WTC11 (cell line): ENCODE measurements around the gene ZNF664. TPM values are rescaled to one million over a fixed set of nuclear protein-coding genes. Genes with fewer than 3 reads are reported as not detected.

Experiments used
- ATAC-seq: fragments of 200-7000 bp; cut with Tn5 transposase; 2 replicates; pipeline ENCODE4 v1.10.0; 2021; ENCODE audit warnings: mild to moderate bottlenecking, moderate library complexity
- CTCF ChIA-PET: fragments of 300-600 bp; sonication (Branson Sonifier 250); formaldehyde crosslinking; loops from one replicate; lab custom pipeline; 2021; ENCODE audit warnings: antibody characterized with exemption; lab: Charles Lee
- POLR2A ChIA-PET: fragments of 350-600 bp; sonication (Branson Sonifier 250); formaldehyde crosslinking; loops from one replicate; lab custom pipeline; 2021; ENCODE audit warnings: antibody characterized with exemption; lab: Charles Lee
- DNase-seq: peaks from one replicate; pipeline ENCODE4 v3.0.0; 2021; ENCODE audit warnings: low spot score
- H3K27ac Mint-ChIP-seq: 2 replicates; pipeline ENCODE4 v1.8.0; 2021; ENCODE audit warnings: mixed read lengths
- H3K27me3 Mint-ChIP-seq: 2 replicates; pipeline ENCODE4 v1.8.0; 2021; ENCODE audit warnings: low read depth, mild to moderate bottlenecking, moderate library complexity, mixed read lengths
- H3K36me3 Mint-ChIP-seq: 2 replicates; pipeline ENCODE4 v1.8.0; 2021; ENCODE audit warnings: mixed read lengths
- H3K4me1 Mint-ChIP-seq: 2 replicates; pipeline ENCODE4 v1.8.0; 2022; ENCODE audit warnings: mixed read lengths
- H3K4me3 Mint-ChIP-seq: 2 replicates; pipeline ENCODE4 v1.8.0; 2021; ENCODE audit warnings: mild to moderate bottlenecking, moderate library complexity, mixed read lengths
- H3K9me3 Mint-ChIP-seq: 2 replicates; pipeline ENCODE4 v1.8.0; 2021; ENCODE audit warnings: mixed read lengths
- CREM ChIP-seq: sonication (generic); formaldehyde crosslinking; IDR thresholded peaks from 2 replicates; pipeline ENCODE4 v1.8.1; 2022; ENCODE audit warnings: mild to moderate bottlenecking, missing genetic modification reagents, moderate library complexity
- EMX1 ChIP-seq: fragments of 250-450 bp; sonication (Bioruptor Pico); IDR thresholded peaks from 2 replicates; pipeline ENCODE4 v1.8.0; 2021; ENCODE audit warnings: mild to moderate bottlenecking
- ESRRA ChIP-seq: sonication (generic); formaldehyde crosslinking; IDR thresholded peaks from 2 replicates; pipeline ENCODE4 v1.8.1; 2022; ENCODE audit warnings: mild to moderate bottlenecking, missing genetic modification reagents, borderline replicate concordance
- GTF2I ChIP-seq: fragments of 250-450 bp; sonication (Bioruptor Pico); conservative IDR thresholded peaks from 2 replicates; pipeline ENCODE4 v1.4.0; 2021; ENCODE audit warnings: mild to moderate bottlenecking
- IRF2 ChIP-seq: sonication (generic); formaldehyde crosslinking; IDR thresholded peaks from 2 replicates; pipeline ENCODE4 v1.8.0; 2022; ENCODE audit warnings: low read depth, missing genetic modification reagents, borderline replicate concordance
- KAT7 ChIP-seq: sonication (generic); formaldehyde crosslinking; IDR thresholded peaks from 2 replicates; pipeline ENCODE4 v1.8.1; 2023; ENCODE audit warnings: missing genetic modification reagents, mild to moderate bottlenecking, borderline replicate concordance
- NFE2L1 ChIP-seq: sonication (generic); formaldehyde crosslinking; IDR thresholded peaks from 2 replicates; pipeline ENCODE4 v1.8.1; 2023; ENCODE audit warnings: missing genetic modification reagents
- NFYB ChIP-seq: sonication (generic); formaldehyde crosslinking; conservative IDR thresholded peaks from 2 replicates; pipeline ENCODE4 v1.8.0; 2022; ENCODE audit warnings: low read depth, missing genetic modification reagents
- OVOL2 ChIP-seq: fragments of 250-450 bp; sonication (Bioruptor Pico); IDR thresholded peaks from 2 replicates; pipeline ENCODE4 v1.9.0; 2021; ENCODE audit warnings: mild to moderate bottlenecking, borderline replicate concordance
- ZNF138 ChIP-seq: sonication (generic); formaldehyde crosslinking; conservative IDR thresholded peaks from 2 replicates; pipeline ENCODE4 v1.8.1; 2022; ENCODE audit warnings: mild to moderate bottlenecking, moderate library complexity, missing genetic modification reagents
- ZNF423 ChIP-seq: fragments of 250-450 bp; sonication (Bioruptor Pico); IDR thresholded peaks from 2 replicates; pipeline ENCODE4 v2.1.2; 2022; ENCODE audit warnings: mild to moderate bottlenecking, moderate library complexity
- ZNF671 ChIP-seq: fragments of 250-450 bp; sonication (Bioruptor Pico); IDR thresholded peaks from 2 replicates; pipeline ENCODE4 v1.8.0; 2021; ENCODE audit warnings: mild to moderate bottlenecking
- total RNA-seq: library from RNA; stranded (reverse); gene quantifications from 3 replicates; pipeline ENCODE4 v1.2.3, GENCODE V29; 2021
- TF ChIP-seq, protein P1 (sequence below): sonication (generic); formaldehyde crosslinking; IDR thresholded peaks from 2 replicates; pipeline ENCODE4 v1.8.0; 2022; ENCODE audit warnings: mild to moderate bottlenecking, missing genetic modification reagents
- TF ChIP-seq, protein P2 (sequence below): fragments of 250-450 bp; sonication (Bioruptor Pico); IDR thresholded peaks from 2 replicates; pipeline ENCODE4 v1.9.0; 2021; ENCODE audit warnings: moderate library complexity, mild to moderate bottlenecking, inconsistent platforms, borderline replicate concordance
- TF ChIP-seq, protein P3 (sequence below): sonication (generic); formaldehyde crosslinking; IDR thresholded peaks from 2 replicates; pipeline ENCODE4 v1.8.0; 2023; ENCODE audit warnings: missing genetic modification reagents
- TF ChIP-seq, protein P4 (sequence below): sonication (generic); formaldehyde crosslinking; IDR thresholded peaks from 2 replicates; pipeline ENCODE4 v1.8.1; 2023; ENCODE audit warnings: mild to moderate bottlenecking, missing genetic modification reagents, moderate library complexity
- TF ChIP-seq, protein P5 (sequence below): fragments of 250-450 bp; sonication (Bioruptor Pico); IDR thresholded peaks from 2 replicates; pipeline ENCODE4 v1.9.0; 2021; ENCODE audit warnings: mild to moderate bottlenecking, borderline replicate concordance
- TF ChIP-seq, protein P6 (sequence below): sonication (generic); formaldehyde crosslinking; IDR thresholded peaks from 2 replicates; pipeline ENCODE4 v1.8.1; 2022; ENCODE audit warnings: mild to moderate bottlenecking, missing genetic modification reagents, moderate library complexity, borderline replicate concordance
- TF ChIP-seq, protein P7 (sequence below): fragments of 200-600 bp; IDR thresholded peaks from 2 replicates; pipeline ENCODE4 v1.8.0; 2022; ENCODE audit warnings: antibody characterized with exemption
- TF ChIP-seq, protein P8 (sequence below): sonication (generic); formaldehyde crosslinking; IDR thresholded peaks from 2 replicates; pipeline ENCODE4 v1.8.1; 2022; ENCODE audit warnings: mild to moderate bottlenecking, moderate library complexity, missing genetic modification reagents
- TF ChIP-seq, protein P9 (sequence below): sonication (generic); formaldehyde crosslinking; IDR thresholded peaks from 2 replicates; pipeline ENCODE4 v1.8.1; 2022; ENCODE audit warnings: missing genetic modification reagents, borderline replicate concordance

Gene ZNF664
- total RNA-seq, 1 experiment from 2014 or later, result 61.7 TPM

DNA sequence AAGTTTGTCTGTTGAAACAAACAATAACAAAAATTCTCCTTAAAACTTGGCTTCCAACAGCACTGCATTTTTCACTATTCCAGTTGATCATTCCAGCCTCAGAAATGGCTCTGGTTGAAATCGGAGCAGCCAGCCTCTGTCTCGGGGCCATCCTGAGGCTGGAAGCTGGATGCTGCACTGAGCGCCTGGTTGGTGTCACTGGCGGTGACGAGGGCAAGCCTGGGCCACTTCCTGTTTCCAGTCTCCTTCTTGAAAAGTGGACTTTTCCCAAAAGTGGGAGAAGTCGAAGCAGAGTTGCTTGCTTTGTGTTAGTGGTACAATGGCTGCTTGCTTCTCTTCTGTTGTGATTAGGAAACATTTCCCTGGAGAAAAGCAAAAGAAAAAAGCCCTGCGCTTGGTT, 49.1 kb upstream of the ZNF664 start (continued):
- TF ChIP-seq NFYB (no peak), ZNF423 (CRISPR knock-in tag) (no peak), ZNF671 (CRISPR knock-in tag) (no peak)

DNA sequence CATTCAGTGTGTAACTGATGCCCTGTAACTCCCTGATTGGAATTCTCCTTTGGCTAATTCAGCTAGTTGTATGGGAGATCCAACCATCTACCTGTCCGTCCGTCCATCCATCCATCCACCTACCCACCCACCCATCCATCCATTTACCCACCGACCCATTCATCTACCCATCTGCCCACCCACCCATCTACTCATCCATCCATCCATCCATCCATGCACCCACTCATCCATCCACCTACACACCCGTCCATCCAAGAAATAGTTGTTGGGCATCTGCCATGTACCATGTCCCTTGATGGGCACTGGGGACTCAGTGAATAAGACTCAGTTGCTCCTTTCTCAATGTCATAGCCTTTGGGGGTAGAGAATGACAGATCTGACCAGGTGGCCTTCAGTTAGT, 48.5 kb upstream of the ZNF664 start:
- POLR2A ChIA-PET, result no interaction called here
- no peak overlapping the region for H3K27ac Mint-ChIP-seq
- H3K4me1 Mint-ChIP-seq, result no peaks in the 10 kb centered on the region
- ATAC-seq, result no peak
- H3K4me3 Mint-ChIP-seq, result no peak overlapping the region
- CTCF ChIA-PET, result interaction anchor here (4.3 kb wide), 1 partner anchor 14 kb away, joined by 36 read pairs; no protein-coding TSS in a partner anchor
- no peaks in the 10 kb centered on the region for H3K36me3 Mint-ChIP-seq
- H3K27me3 Mint-ChIP-seq, result peaks cover 4% of the 10 kb centered on the region; the same call in 1 of the 2 replicates
- no peak for DNase-seq
- TF ChIP-seq, protein P1, sequence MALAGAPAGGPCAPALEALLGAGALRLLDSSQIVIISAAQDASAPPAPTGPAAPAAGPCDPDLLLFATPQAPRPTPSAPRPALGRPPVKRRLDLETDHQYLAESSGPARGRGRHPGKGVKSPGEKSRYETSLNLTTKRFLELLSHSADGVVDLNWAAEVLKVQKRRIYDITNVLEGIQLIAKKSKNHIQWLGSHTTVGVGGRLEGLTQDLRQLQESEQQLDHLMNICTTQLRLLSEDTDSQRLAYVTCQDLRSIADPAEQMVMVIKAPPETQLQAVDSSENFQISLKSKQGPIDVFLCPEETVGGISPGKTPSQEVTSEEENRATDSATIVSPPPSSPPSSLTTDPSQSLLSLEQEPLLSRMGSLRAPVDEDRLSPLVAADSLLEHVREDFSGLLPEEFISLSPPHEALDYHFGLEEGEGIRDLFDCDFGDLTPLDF (CRISPR knock-in tag), result no peak
- no peak for TF ChIP-seq GTF2I
- TF ChIP-seq, protein P2, sequence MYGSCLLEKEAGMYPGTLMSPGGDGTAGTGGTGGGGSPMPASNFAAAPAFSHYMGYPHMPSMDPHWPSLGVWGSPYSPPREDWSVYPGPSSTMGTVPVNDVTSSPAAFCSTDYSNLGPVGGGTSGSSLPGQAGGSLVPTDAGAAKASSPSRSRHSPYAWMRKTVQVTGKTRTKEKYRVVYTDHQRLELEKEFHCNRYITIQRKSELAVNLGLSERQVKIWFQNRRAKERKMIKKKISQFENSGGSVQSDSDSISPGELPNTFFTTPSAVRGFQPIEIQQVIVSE (CRISPR knock-in tag), result no peak
- TF ChIP-seq, protein P3, sequence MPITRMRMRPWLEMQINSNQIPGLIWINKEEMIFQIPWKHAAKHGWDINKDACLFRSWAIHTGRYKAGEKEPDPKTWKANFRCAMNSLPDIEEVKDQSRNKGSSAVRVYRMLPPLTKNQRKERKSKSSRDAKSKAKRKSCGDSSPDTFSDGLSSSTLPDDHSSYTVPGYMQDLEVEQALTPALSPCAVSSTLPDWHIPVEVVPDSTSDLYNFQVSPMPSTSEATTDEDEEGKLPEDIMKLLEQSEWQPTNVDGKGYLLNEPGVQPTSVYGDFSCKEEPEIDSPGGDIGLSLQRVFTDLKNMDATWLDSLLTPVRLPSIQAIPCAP (CRISPR knock-in tag), result no peak
- TF ChIP-seq, protein P4, sequence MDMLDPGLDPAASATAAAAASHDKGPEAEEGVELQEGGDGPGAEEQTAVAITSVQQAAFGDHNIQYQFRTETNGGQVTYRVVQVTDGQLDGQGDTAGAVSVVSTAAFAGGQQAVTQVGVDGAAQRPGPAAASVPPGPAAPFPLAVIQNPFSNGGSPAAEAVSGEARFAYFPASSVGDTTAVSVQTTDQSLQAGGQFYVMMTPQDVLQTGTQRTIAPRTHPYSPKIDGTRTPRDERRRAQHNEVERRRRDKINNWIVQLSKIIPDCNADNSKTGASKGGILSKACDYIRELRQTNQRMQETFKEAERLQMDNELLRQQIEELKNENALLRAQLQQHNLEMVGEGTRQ (CRISPR knock-in tag), result no peak
- TF ChIP-seq, protein P5, sequence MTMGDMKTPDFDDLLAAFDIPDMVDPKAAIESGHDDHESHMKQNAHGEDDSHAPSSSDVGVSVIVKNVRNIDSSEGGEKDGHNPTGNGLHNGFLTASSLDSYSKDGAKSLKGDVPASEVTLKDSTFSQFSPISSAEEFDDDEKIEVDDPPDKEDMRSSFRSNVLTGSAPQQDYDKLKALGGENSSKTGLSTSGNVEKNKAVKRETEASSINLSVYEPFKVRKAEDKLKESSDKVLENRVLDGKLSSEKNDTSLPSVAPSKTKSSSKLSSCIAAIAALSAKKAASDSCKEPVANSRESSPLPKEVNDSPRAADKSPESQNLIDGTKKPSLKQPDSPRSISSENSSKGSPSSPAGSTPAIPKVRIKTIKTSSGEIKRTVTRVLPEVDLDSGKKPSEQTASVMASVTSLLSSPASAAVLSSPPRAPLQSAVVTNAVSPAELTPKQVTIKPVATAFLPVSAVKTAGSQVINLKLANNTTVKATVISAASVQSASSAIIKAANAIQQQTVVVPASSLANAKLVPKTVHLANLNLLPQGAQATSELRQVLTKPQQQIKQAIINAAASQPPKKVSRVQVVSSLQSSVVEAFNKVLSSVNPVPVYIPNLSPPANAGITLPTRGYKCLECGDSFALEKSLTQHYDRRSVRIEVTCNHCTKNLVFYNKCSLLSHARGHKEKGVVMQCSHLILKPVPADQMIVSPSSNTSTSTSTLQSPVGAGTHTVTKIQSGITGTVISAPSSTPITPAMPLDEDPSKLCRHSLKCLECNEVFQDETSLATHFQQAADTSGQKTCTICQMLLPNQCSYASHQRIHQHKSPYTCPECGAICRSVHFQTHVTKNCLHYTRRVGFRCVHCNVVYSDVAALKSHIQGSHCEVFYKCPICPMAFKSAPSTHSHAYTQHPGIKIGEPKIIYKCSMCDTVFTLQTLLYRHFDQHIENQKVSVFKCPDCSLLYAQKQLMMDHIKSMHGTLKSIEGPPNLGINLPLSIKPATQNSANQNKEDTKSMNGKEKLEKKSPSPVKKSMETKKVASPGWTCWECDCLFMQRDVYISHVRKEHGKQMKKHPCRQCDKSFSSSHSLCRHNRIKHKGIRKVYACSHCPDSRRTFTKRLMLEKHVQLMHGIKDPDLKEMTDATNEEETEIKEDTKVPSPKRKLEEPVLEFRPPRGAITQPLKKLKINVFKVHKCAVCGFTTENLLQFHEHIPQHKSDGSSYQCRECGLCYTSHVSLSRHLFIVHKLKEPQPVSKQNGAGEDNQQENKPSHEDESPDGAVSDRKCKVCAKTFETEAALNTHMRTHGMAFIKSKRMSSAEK (CRISPR knock-in tag), result no peak
- no peak for TF ChIP-seq ZNF138 (CRISPR knock-in tag)
- no peak for TF ChIP-seq CREM (CRISPR knock-in tag)
- TF ChIP-seq, protein P6, sequence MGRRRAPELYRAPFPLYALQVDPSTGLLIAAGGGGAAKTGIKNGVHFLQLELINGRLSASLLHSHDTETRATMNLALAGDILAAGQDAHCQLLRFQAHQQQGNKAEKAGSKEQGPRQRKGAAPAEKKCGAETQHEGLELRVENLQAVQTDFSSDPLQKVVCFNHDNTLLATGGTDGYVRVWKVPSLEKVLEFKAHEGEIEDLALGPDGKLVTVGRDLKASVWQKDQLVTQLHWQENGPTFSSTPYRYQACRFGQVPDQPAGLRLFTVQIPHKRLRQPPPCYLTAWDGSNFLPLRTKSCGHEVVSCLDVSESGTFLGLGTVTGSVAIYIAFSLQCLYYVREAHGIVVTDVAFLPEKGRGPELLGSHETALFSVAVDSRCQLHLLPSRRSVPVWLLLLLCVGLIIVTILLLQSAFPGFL (CRISPR knock-in tag), result no peak
- no peak for TF ChIP-seq IRF2 (CRISPR knock-in tag)
- no peak for TF ChIP-seq EMX1
- TF ChIP-seq ESRRA (CRISPR knock-in tag), result no peak
- TF ChIP-seq, protein P7, sequence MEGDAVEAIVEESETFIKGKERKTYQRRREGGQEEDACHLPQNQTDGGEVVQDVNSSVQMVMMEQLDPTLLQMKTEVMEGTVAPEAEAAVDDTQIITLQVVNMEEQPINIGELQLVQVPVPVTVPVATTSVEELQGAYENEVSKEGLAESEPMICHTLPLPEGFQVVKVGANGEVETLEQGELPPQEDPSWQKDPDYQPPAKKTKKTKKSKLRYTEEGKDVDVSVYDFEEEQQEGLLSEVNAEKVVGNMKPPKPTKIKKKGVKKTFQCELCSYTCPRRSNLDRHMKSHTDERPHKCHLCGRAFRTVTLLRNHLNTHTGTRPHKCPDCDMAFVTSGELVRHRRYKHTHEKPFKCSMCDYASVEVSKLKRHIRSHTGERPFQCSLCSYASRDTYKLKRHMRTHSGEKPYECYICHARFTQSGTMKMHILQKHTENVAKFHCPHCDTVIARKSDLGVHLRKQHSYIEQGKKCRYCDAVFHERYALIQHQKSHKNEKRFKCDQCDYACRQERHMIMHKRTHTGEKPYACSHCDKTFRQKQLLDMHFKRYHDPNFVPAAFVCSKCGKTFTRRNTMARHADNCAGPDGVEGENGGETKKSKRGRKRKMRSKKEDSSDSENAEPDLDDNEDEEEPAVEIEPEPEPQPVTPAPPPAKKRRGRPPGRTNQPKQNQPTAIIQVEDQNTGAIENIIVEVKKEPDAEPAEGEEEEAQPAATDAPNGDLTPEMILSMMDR, result no peak
- TF ChIP-seq, protein P8, sequence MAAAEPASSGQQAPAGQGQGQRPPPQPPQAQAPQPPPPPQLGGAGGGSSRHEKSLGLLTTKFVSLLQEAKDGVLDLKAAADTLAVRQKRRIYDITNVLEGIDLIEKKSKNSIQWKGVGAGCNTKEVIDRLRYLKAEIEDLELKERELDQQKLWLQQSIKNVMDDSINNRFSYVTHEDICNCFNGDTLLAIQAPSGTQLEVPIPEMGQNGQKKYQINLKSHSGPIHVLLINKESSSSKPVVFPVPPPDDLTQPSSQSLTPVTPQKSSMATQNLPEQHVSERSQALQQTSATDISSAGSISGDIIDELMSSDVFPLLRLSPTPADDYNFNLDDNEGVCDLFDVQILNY (CRISPR knock-in tag), result no peak
- no peak for TF ChIP-seq OVOL2 (CRISPR knock-in tag)
- TF ChIP-seq, protein P9, sequence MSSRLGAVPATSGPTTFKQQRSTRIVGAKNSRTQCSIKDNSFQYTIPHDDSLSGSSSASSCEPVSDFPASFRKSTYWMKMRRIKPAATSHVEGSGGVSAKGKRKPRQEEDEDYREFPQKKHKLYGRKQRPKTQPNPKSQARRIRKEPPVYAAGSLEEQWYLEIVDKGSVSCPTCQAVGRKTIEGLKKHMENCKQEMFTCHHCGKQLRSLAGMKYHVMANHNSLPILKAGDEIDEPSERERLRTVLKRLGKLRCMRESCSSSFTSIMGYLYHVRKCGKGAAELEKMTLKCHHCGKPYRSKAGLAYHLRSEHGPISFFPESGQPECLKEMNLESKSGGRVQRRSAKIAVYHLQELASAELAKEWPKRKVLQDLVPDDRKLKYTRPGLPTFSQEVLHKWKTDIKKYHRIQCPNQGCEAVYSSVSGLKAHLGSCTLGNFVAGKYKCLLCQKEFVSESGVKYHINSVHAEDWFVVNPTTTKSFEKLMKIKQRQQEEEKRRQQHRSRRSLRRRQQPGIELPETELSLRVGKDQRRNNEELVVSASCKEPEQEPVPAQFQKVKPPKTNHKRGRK (CRISPR knock-in tag), result no peak
- no peak for TF ChIP-seq NFE2L1 (CRISPR knock-in tag)
- no peak for TF ChIP-seq KAT7
- H3K9me3 Mint-ChIP-seq, result no peaks in the 10 kb centered on the region
